GM12874 (cell line): ENCODE measurements around the gene ELMO1.

Experiments used
- CTCF ChIP-seq: IDR thresholded peaks from 2 replicates; pipeline ENCODE4 v1.5.1; 2011; ENCODE audit warnings: low read depth, mild to moderate bottlenecking, control low read depth, low read length, moderate library complexity; ENCODE audit not compliant: insufficient read depth

ELMO1 gene

GRCh38 chr7:37065779-37066271, 382.8 kb downstream of the ELMO1 start:
- no peak for TF ChIP-seq CTCF

DNA sequence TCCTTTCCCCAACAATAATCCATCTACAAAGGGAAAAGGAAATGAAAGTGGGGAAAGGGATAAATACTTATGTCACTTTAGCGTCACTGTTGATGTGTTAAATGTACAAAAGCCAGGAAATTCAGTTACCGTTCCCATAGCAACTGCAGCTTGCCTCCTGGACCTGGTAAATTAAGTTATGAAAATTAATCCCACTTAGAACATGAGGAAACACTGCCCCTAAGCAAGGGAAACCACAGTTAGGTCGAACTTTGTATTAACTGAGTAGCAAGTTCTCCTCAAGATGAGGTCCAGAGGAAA, 386.2 kb downstream of the ELMO1 start:
- TF ChIP-seq CTCF, result no peak

DNA sequence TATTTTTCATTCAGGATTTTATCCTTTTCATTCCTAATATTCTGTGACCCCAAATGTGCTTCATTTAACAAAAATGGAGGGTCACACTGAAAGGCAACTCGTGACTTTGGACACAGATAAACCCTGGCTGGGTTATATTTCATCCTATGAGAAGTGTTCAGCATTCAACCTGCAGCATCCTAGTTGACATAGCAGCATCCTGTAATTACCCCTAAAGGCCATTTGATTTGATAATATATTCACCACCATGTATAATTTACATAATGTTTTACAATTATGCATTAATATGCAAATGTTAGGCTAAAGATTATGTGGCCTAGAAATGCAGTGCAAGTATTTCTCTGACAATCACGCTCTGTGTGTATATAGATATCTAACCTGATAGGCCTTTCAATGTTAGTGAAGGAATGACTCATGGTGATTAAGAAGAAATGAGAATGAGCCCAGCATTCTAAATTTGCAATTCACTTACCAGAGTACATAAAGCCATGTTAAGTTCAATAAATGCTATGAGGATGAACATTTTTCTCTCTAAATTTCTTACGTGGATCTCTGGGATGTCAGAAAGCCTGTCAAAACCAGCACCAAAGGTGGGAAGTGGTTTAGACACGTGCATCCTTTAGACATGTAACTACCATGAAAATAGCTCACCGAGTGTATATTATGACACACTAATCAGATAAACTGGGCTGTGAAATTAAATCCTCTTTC, 386.7 kb downstream of the ELMO1 start:
- TF ChIP-seq CTCF, result no peak

- TF ChIP-seq CTCF, result no peak
These were observed 392.3 kb downstream of the ELMO1 start for GRCh38 chr7:37056234-37056912.

GRCh38 chr7:37054624-37055241, 393.9 kb downstream of the ELMO1 start:
- TF ChIP-seq CTCF, result no peak

DNA sequence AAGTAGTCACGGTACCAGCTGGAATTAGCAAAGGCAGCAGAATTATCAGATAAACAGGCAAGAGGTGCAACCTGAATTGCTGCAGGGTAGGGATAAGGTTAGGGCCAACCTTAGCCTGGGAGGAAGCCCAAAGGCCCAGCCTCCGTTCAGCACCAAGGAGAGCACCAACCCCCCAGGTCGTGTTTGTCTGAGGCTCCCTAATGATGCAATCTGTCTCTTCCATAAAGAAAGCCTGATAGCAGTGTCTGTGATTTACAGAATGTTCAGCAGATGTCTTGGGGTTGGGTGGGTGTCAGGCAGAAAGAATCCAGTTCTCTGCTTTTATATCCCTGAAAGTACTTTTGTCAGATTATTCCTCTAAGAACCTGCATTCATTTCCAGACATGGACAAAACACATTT, 396.0 kb downstream of the ELMO1 start:
- no peak for TF ChIP-seq CTCF

GRCh38 chr7:37050801-37051200, 397.9 kb downstream of the ELMO1 start:
- TF ChIP-seq CTCF, result no peak
